Central memory CD4-positive, alpha-beta T cell (primary cell): ENCODE data around the gene GAN.

Experiments used
- DNase-seq: peaks from one replicate; pipeline ENCODE4 v3.0.0; 2022

Gene GAN

DNA sequence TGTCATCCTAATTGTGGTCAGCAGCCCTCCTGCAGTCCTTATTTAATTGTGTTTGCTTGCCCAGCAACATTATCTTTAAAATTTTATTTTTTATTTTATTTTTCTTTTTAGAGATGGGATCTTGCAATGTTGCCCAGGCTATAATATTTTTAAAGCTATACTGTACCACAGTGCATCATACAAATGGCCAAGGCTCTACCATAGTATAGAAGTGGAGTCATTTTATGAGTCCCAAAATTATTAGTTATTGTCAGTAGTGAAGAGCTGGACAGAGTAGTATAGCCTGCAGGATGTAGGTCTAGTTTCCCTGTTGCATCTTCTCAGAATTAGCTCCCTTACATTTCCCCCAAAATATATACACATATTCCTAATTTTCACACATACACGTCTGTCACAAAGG is 44.1 kb downstream of the GAN start:
- DNase-seq = no peak

DNA sequence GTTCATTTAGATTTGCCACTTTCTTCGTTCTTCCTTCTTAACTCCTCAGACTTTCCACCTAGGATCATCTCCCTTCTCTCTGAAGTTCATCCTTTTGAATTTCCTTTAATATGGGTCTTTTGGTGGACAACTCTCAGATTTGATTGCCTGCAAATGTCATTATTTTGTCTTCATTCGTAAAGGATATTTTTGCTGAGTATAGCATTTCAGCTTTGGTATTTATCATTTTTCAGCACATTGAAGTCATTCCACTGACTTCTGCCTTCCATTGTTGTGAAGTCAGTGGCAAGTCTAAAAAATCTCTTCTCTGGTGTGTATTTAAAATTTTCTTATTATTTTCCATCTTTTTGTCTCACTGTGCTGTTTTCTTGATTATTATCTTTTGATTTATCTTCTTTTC is 45.4 kb downstream of the GAN start:
- no peak for DNase-seq

DNA sequence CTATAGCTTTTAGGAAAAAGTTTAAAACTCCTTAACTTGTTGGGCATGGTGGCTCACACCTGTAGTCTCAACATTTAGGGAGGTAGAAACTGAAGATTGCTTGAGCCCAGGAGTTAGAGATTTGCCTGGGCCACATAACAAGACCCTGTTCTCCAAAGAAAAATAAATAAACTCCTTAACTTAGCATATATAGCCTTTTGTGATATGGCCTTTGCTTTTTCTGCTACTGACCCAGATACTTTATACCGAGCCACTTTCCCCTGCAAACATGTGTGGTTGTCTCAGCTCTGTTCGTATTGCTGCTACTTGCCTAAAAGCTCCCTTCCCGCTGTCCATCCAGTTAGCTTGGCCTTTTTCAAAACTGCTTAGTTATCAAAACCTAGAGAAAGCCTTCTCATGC is 51.0 kb downstream of the GAN start:
- DNase-seq = no peak

DNA sequence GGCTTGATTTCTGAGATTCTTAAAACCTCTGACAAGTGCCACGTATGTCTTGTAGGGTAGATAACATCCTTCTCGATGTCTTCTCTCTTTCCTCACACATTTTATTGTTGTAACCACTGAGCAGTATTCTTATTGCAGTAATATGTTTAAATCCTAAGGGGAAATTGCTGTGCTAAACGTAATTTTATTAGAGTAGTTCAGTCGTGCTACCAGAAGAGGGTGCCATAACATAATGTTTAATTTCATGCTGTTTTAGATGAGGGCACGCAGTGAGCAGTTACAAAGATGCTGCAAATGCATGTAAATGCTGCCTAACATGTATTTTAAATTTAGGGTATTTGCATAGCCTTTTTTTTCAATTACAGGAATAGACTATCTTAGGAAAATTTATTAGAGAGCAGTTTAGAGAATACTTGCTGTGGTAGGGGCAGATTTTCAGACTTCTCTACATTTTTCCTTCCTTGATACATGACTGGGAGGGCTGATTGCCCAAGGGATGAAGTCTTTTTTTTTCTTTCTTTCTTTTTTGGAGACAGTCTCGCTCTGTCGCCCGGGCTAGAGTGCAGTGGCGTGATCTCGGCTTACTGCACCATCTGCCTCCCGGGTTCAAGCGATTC is 51.7 kb downstream of the GAN start:
- DNase-seq = peak; percentile 38

DNA sequence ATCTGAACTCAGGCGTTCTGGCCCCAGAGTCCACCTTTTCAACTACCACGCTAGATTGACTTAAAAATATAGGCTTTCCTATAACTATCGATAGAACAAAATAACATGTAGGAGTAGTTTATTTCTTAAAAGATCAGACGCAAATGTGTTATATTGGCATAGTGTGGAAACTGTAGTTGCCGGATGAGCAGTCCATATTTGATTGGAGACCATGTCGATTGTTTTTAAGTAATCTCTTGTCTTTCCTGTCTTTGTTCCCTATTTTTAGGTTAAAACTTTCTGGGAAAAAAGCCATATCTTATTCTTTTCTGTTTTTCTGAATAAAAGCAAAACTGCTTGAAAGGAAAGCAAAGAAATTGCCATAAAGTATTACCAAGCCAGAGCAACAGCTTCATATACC is 53.1 kb downstream of the GAN start:
- DNase-seq = no peak

DNA sequence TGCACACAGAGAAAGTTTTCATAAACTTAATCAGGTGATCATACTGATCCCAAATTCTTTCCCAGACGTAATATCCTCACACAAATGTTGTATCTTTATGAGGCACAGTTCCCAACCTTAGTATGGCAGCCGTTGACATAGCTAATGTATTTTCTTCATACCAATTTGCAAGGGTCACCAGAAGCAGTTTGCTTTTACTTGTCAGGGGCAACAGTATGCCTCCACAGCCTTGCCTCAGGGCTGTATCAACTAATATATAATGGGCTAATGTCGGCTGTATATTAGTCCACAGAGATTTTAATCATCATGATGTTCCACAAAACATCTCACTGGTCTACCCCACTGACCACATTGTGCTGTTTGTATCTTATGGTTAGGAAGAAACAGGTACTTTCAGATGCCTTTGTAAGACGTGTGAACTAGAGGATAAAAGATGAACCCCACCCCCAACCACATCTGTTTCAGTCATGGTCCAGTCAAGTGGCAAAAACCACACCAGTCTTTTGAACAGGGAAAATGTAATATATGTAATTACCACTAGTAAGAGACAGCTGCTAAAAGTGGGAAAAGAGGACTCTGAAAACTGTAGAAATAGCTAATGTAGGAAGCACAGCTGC is 55.2 kb downstream of the GAN start:
- no peak for DNase-seq

DNA sequence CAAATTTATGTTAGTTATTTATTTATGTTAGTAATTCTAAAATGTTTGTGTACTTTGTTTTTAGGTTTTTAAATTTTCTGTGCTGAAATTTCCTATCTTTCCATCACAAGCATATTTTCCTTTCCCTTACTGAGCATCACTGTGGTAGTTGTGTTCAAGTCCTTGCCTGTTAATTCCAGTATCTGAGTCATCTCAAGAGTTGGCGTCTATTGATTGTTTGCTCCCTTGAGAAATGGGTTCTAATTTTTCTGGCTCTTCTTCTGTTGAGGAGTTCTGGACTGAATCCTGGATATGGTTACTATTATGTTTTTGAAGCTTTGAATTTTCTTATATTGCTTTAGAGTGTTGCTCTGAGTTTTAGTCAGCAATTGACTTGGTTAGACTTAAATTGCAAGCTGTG is 56.3 kb downstream of the GAN start:
- no peak for DNase-seq

DNA sequence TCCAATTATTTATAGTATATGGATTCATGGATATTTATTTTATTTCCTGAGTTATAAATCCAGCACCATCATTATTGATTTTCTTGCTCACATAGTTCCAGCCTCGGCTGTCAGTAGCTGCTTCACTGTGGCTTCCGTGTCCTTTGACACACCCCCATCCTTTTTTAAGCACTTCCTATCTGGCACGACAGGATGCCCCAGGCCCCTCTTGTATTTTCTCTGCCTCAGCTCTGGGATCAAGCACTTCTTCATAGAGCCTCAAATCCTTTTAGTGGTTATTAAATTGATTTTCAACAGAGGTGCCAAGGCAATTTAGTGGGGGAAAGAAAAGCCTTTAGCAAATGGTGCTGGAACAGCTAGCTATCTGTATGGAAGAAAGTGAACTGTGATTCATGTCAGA is 59.8 kb downstream of the GAN start:
- DNase-seq = no peak

DNA sequence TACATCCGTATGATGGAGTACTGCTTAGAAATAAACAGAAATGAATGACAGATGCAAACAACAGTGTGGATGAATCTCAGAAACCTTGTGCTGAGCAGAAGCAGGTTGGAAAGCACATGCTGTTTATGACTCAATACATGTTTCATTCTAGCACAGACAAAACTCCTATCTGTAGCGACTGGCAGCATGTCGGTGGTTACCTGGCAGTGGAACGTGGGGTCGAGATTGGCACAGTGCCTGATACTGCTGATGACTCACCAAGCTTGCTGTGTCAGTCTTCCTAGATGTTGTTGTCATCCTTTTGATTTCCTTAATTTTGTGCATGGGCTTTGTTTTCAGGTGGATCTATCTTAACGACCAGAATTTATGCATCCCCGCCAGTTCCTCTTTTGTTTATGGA is 62.1 kb downstream of the GAN start:
- no peak for DNase-seq

DNA sequence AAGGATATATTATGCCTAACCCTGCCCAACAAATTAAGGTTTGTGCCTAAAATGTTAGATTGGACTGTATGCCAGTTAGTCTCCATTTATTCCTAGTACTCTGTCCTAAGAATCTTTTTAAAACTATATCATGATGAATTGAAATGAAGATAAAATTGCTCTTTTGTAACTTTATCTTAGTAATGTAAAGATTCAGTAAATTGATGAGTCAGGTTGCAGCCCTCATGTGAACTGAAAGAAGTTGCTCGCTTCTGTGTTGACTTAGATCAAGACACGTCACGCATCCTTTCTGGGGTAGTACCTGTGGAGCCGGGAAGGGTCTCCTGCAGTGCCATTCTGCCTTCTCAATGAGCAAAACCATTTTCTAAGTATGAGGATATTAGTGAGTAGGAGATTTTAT is 63.3 kb downstream of the GAN start:
- DNase-seq = no peak

DNA sequence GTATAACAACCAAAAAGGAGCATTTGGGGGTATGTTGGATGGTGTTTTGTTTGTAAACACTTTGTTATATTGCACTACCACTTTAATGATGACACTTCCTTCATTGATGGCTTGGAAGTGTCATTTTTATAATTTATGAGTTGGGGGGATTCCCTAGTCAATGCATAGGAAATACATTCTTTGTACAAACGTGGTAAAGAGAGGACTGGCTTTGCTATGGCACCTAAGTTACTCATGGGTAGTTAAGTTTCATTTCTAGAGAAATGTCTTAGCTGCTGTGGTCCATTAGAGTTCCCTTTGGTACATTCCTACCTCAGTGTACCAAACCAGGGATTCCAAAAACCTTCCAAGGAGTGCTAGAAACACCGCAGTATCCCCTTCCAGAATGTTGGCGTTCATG is 66.2 kb downstream of the GAN start:
- DNase-seq = no peak

DNA sequence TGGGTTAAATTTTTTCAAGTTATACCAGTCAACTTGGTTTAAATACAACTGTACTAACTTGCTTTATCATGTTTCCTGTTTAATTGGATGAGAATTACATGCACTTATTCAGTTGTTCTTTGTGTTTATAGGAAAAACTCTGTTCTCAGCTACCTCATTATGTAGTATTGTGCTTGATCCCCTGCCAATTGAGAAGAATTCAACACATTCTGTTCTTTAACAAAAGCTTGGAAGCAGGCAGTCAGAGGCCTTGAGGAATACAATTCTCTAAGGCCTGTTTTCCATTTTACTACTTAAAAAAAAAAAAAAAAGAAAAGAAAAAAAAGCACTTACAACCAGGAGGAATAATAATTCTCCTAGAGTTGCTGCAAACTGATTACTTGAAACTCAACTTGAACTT is 69.2 kb downstream of the GAN start:
- no peak for DNase-seq

DNA sequence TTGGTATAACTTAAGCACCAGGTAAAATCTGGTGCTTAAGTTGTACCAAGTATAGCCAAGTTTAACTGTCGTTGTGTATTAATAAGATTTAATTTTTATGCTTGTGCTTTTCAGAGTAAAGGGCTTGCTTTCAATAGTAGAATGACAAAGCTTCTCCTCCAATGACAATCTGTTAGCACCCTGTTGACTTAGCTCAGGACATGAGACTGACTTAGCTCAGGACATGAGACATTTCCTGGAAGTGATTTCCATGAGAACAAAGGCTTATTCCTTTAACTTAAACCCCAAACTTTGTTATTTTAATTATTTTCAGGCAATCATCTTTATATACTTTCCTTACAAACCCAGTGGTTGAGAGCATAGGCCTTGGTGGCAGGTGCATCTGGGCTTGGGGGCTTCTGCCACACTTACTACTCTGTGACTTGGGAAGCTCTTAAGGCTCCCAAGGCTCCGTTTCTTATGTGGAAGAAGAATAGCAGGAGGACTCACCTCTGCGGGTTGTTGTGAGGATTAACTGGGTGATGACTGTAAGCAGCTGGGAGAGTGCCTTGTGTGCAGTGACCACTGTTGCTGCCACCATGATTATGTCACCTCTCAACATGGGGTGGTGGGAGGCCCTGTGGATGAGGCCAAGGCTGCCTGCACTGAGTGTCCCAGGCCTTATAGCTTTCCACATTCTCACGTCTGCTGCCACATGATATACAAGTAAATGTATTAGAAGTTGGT is 70.4 kb downstream of the GAN start:
- DNase-seq = no peak

DNA sequence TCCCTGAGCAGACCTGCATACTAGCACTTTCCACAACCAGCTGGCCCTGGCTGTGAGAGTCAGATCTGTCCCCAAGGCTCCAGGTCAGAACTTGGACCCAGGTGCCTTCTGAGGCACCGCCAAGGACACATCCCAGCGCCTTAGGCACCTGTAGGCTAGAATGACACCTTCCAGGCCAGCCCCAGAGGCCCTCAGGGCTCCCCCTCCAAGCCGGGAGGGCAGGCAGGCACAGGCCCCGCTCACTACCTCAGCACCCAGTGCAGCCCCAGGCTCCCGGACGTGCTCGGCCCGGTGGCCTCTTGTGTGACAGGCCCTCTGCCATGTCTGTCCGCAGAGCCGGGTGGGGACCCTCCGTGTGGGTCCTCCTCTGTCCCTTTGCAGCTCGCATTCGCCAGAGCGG is 73.6 kb downstream of the GAN start:
- DNase-seq = no peak

DNA sequence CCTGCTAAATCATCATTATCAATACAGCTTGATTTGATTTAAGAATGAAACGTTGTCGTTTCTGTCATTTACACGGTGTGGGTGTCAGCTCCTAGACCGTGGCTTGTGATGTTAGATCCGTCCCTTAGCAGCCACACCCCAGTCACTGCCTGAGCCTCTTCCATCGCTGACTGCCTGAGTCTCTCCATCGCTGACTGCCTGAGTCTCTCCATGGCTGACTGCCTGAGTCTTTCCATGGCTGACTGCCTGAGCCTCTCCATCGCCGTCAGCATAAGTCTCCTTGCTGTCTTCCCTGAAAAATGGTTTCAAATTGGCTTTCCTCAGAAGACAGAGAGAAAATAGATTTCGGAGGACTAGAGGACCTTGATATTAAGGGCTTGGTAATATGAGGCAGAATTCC is 76.1 kb downstream of the GAN start:
- DNase-seq = no peak

DNA sequence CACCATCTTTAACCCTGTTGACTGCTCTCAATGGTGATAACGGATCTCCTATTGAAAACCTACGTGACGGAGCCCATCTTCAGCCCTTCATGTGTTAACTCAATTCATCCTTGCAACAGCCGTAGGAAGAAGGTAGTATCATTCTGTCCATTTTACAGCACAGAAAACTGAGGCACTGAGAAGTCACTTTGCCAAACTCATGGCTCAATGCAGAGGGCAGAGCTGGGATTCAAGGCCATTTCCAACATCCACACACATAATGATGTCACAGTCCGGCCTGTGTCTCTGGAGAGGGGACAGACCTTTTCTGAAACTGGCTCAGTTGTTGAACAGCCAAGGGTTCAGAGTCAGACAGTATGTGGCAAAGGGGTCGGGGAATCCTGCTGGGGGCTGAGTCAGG is 77.2 kb downstream of the GAN start:
- DNase-seq = no peak

DNA sequence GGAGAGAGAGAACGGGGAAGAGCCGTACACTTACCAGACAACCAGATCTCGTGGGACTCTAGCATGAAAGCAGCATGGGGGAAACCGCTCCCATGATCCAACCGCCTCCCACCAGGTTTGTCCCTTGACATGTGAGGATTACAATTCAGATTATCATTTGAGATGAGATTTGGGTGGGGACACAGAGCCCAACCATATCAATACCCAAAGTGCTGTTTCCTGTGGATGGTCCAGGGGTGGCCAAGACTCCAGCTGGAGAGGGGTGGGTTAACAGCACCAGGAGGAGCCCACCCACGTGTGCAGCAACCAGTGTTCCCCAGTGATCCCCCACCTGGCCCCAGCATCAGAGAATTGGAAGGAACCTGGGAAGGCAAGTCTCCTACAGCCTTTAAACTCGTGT is 79.7 kb downstream of the GAN start:
- DNase-seq = no peak

DNA sequence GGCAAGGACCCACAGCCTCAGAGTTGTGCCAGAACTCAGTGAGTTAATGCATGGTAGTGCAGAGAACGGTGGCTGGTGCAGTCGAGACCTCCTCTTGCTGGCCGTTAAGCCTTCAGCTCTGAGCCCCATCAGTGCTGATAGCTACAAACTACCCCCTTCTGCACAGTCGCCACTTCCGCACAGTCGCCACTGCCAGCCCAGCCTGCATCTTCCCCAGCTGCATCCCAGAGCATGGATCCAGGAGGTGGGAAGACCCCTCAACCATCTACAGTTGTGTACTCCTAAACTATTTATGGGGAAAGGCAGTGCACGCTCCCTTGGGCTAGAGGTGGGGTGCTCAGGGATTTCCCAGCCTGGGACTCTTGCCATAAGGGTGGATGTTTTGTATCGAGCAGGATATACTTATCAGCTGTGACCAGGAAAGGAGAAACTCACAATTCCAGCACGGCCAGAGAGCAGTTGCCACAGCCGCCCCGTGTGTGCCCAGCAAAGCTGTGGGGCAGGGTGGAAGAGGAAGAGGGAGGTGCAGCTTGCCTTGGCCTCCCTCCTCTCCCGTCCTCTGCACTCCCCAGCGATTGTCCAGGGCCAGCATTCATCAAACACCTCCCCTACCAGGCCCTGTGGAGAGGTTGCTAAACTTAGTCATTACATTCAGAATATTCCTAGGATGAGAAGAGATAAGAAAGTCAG is 80.3 kb downstream of the GAN start:
- DNase-seq = no peak

DNA sequence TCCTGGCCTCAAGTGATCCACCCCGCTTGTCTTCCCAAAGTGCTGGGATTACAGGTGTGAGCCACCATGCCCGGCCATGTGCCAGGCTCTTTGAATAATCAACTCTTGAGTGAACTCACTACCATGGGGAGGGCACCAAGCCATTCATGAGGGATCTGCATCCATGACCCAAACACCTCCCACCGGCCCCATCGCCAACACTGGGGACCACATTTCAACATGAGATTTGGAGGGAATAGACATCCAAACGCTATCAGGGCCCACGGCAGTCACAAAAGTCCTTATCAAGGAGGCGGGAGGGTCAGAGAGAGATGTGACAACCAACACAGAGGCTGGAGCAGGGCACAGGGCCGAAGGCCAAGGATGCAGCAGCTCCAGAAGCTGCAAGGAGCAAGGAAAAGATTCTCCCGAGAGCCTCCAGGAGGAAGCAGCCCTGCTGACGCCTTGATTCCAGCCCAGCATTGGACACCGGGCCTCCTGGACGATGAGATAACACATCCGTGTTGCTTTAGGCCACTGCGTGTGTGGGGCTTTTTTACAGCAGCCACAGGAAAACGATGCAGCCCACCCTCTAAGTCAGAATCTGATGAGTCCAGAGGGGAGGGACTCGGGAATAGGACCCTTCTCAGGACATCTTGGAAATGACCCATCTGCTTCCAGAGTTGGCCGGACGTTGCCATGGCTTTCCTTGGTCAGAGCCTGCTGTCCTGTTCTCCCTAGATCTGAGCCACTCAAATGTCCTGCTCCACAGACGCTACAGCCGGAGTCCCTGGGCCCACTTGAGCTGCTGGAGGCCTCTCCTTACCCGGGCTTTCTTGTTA is 82.5 kb downstream of the GAN start:
- DNase-seq = no peak

DNA sequence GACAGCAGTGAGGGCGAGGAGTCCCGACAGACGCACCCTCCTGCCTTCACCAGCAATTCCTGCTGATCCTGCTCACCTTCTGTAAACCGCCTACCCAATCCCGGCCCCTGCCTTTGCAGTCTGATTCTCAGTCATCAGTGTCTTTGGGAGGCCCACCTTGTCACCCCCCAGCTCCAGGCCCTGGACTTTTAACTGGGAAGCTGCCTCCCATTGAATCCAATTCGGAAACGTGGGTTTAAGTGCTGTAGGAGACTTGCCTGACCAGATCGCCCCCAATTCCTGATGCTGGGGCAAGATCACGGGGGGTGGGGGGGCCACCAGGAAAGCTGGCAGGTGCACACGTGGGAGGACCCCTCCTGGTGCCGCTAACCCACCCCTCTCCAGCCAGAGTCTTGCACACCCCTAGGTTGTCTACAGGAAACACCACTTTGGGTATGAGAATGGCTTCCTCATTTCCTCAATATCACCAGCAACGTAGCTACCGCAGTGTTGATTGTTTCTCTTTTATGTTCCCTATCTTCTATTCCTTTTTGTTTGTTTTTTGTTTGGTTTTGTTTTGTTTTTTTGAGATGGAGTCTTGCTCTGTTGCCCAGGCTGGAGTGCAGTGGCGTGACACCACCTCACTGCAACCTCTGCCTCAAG is 83.2 kb downstream of the GAN start:
- no peak for DNase-seq

DNA sequence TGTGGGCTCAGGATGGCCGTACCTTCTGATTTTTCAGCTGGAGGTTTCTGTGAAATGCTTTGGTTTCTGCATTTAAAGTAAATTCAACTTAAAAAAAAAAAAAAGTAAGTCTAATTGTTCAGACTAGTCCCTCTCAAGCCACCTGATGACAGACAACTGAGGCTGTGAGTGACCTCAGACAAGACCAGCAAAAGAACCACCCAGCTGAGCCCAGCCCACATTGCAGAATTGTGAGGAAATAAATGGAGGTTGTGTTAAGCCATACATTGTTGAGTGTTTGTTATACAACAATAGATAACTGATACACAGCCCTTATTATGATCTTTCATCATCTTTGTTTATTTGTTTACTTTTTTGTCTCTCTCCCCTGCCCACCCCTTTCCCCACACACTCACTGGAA is 85.1 kb downstream of the GAN start:
- no peak for DNase-seq
